Stimulated activated CD4-positive, alpha-beta T cell treated with anti-CD3 and anti-CD28 coated beads, Interleukin-4, amount 100 ng/mL, for 1 hour (primary cell): Measurements from ENCODE around the gene CREBZF.
"Not testable (repeated sequence)": the region's sequence is repeated elsewhere in the genome, so short reads cannot be mapped to it uniquely, and the experiment has no call there.

Experiments
- DNase-seq: peaks from one replicate; pipeline ENCODE4 v3.0.0-alpha.2; 2020

The CREBZF gene

GRCh38 chr11:85664615-85665481, at the start of gene CREBZF:
TSS of gene CREBZF (minus strand) at chr11:85665129. CDS start at chr11:85664875, 254 bp downstream.
- peak; percentile 93 for DNase-seq

- no peak for DNase-seq
Measured at GRCh38 chr11:85712953-85713352, 48.0 kb upstream of the CREBZF start.

GRCh38 chr11:85710917-85711316, 46.0 kb upstream of the CREBZF start:
- no peak for DNase-seq

- DNase-seq, result no peak
Measured at GRCh38 chr11:85709941-85710702, 45.2 kb upstream of the CREBZF start.

- DNase-seq, result no peak
Measured at GRCh38 chr11:85705800-85706199, 40.9 kb upstream of the CREBZF start.

GRCh38 chr11:85704967-85705366, 40.0 kb upstream of the CREBZF start:
- DNase-seq, result no peak

- no peak for DNase-seq
Measured at GRCh38 chr11:85699957-85700741, 35.2 kb upstream of the CREBZF start.

- DNase-seq, result no peak
Measured at GRCh38 chr11:85698195-85698594, 33.3 kb upstream of the CREBZF start.

- DNase-seq, result no peak
Measured at GRCh38 chr11:85697747-85698146, 32.8 kb upstream of the CREBZF start.

GRCh38 chr11:85695546-85695945, 30.6 kb upstream of the CREBZF start:
- no peak for DNase-seq

GRCh38 chr11:85694385-85694980, 29.6 kb upstream of the CREBZF start:
- DNase-seq, result no peak

- no peak for DNase-seq
Measured at GRCh38 chr11:85685820-85686459, 21.0 kb upstream of the CREBZF start, which contains the start of gene CCDC89. TSS of gene CCDC89 (minus strand) at chr11:85686195. CDS start at chr11:85686130, 65 bp downstream.

- no peak for DNase-seq
Measured at GRCh38 chr11:85685125-85685819, 20.3 kb upstream of the CREBZF start.

GRCh38 chr11:85682330-85683305, 17.7 kb upstream of the CREBZF start:
- DNase-seq, result peak; percentile 73

- no peak for DNase-seq
Measured at GRCh38 chr11:85680897-85681296, 16.0 kb upstream of the CREBZF start.

GRCh38 chr11:85679576-85679975, 14.6 kb upstream of the CREBZF start:
- DNase-seq, result no peak

GRCh38 chr11:85673393-85673792, 8.5 kb upstream of the CREBZF start:
- DNase-seq, result no peak

GRCh38 chr11:85672105-85672902, 7.4 kb upstream of the CREBZF start:
- no peak for DNase-seq

GRCh38 chr11:85670949-85671663, 6.2 kb upstream of the CREBZF start:
- DNase-seq, result not testable (repeated sequence)
